GM21515 (cell line): ENCODE measurements around the gene TMEM185A.
"Not testable (repeated sequence)": the region's sequence is repeated elsewhere in the genome, so short reads cannot be mapped to it uniquely, and the experiment has no call there.

Source experiments
- ATAC-seq: cut with Tn5 transposase; IDR thresholded peaks from one replicate; pipeline ENCODE4 v1.9.1; 2021; ENCODE audit not compliant: unreplicated experiment

TMEM185A gene

DNA sequence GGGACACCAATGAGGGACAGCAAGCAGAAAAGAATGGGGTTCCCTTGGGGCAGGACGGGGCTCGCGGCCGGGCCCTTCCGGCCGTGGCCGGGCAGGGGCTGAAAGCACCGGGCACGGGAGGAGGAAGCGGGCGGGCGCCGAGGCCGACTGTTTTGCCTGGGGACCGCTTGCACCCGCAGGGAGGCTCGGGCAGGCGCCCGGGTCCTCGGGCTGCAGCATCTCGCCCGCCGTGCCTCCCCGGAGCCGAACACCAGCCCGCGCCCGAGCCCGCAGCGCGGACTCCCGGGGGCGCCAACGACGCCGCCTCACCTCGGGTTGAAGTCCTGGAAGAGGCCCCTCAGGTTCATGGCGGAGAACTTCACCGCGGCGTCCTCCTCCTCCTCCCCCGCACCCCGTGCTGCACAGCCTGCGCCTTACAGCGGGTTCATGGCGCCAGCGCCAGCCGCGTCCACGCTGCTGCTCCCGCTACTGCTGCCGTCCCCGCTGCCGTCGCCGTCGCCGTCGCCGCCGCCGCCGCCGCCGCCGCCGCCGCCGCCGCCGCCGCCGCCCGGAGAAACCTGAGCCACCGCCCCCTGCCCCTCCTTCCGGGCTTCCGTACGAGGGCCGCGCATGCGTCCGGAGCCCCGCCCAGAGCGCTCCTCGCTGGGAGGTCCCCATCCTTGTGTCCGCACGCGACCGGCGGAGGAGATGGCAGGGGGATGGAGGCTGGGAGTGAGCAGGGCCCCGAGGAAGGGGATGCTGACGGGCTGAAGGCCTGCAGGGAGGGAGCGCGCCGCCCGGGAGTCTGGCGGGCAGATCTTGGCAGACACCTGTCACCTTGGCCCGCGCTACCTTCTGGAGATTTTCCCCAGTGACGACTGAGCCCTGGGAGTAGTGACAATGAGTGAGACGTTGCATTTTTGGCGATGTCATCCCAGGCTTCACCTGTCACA lies at the start of gene TMEM185A:
Gene TMEM185A, minus strand, starts transcription at position 559 of the 932 bp plus-strand sequence. Its CDS starts 212 bp downstream, at position 347.
- peak; percentile 94 for ATAC-seq

DNA sequence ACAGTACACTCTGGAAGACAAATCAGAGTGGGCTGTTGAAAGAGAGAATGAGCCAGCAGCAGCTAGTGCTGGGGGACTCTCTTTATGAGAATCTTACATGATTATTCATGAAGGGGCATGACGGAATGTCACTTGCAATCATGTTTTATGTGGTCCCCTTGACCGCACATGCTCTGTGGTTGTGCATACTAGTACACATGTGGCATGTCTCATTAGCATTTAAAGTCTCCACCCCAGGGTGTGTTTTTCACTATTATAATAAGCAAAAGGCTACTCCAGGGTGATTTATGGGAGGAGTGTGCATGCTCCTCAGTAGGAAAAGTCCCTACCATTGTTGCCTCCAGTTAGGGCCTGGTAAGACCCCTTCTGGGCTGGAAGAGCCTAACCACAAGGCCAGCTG lies 49.6 kb upstream of the TMEM185A start:
- ATAC-seq = no peak

DNA sequence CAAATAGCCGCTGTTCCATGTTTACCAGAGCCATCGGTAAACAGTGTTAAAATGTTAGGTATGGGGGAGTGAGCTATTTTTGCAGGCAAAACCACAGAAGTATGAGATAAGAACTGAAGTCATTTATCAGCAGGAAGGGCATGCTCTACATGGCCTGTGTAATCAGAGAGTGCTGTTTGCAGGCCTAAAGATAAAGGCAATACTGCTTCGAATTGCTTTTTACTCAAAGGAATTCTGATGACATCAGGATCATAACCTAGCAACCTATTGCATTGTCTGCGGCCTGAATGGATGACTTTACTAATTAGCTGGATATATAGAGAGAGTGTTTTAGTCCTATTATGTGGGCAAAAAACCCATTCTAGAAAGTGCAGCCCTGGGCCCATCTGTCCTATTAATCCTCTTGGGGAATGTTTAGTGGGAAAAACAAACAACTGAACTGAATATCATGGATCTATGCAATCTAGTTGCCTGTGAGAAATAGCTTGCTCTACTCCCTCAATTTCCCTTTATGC lies 47.6 kb upstream of the TMEM185A start:
- ATAC-seq = not testable (repeated sequence)

DNA sequence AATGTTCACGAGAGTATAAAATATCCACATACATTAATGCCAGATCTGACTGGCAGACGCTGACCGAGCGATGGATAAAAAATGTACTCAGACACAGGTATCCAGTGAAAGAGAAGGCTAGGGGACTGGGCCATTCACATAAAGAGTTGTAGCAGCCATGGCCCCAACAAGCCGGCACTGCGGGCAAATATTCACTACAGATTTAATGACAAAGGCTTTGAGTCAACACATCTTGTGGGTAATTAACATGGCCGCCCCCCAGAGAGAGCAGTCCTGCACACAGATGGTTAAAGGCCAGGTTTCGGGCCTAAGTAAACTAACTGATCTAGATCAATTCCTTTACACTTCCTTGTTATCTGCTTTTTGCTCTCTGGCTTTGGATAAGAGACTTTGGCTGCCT lies 44.0 kb upstream of the TMEM185A start:
- not testable (repeated sequence) for ATAC-seq

DNA sequence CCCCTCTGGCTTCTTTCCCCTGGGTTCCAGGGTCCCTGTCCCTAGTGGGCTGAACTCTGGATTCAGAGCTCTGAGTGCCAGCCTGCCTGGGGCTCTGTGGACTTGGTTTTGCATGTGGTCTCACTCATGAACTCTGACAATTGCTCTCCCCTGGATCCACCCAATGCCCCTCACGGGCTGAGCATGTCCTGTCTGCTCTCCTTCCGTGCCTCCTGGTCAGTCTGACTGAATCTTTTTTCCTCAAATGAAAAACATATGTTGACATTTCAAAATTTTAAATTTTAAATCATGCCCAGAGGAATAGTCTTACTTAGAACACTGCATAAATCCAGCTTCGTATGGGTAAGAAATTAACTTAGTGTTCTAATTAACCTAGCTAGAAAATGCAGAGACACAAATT lies 43.5 kb upstream of the TMEM185A start:
- ATAC-seq = not testable (repeated sequence)

DNA sequence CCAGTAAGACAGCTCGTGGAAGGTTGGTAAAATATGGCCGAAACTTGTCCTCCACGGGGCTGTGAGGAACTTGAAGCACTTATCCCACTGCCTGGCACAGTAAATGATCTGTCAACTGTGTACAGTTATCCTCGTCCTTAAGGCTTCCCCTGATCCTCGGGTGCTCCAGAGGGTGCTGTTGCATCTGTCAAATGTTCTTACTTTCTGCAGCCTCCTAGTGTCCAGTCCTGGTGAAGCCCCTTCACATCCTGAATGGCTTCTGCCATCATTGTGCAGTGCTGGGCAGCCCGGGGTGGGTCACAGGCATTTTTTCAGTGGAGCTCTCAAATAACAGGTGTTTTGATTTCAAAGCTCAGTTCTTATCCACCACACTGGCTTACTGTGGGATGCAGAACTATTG lies 29.0 kb upstream of the TMEM185A start:
- not testable (repeated sequence) for ATAC-seq

DNA sequence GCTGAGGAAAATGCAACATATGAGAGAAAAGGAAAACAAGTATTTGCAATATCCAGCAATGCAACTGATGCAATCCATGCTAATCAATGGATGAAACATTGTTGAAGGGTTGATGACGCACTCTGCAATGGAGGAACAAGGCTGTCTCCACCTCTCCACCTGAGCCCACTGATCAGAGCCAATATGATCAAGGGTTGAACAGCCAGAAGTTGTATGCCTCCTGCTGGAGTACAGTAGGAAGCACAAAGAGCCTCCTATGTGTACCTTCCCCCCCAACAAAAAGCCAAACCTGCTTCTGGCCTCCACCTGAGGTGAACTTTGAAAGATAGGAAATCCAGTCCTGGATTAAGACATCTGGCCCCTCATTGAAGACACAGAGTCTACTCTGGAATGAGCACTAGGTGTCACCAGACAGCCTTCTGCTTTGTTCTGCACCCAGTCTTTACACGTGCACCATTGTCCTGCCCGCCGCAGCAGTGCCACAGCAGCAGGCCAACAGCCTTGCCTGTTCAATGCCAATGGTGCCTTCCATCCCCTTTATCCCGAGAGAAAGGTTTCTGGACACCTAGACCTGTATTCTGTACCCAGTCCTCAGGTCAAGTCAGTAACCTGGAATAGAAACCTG lies 24.8 kb upstream of the TMEM185A start:
- ATAC-seq = not testable (repeated sequence)

DNA sequence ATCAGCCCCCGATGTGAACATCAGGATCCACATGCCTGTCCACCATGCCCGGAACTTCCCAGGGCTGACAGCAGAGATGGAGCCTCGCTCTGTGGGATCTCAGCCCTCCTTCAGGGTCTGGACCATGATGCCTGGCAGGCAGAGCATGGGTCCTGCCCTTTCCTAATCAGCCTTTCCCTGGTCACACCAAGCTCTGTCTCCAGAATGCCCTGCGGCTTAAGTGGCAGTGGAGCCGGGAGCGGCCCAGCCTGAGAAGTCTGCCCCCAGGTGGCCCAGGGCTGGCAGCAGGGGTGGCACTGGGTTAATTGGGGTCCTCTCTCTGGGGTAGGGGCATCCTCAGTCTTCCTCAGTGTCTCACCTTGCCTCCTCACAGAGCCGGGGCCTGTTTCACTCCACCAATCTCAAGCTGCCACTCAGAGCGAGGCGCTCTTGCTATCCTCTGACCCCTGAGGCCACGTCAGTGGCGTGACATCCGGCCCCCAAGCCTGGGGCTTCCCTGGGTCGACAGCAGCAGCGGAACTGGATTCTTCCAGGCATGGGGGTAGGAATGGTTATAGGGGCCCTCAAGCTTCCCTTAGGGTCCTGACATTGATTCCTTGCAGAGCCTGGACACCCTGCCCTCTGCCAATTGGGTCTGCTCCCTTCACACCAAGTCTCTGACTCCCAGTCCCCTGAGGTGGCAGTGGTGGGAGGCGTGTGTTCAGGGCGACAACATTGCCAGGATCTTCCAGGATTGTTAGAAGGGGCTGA lies 20.8 kb upstream of the TMEM185A start:
- ATAC-seq = no peak

DNA sequence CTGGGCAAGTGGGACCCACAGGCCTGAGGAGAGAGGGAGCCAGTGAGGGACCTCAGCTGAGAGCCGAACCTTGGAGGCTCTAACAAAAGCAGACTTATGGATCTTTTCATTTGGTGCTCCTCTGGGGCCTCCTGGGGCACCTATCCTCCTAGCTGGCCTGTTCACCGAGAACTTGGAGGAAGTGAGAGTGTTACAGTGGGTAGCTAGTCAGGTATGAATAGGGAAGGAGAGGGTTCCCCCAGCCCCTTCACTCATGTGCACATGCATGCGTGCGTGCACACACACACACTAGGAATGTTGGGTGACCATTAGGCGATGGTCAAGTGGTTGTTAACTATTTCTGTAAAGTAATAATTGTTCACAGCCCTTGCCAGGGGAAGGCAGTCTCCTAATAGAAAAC lies 18.6 kb upstream of the TMEM185A start:
- ATAC-seq = peak; percentile 55

DNA sequence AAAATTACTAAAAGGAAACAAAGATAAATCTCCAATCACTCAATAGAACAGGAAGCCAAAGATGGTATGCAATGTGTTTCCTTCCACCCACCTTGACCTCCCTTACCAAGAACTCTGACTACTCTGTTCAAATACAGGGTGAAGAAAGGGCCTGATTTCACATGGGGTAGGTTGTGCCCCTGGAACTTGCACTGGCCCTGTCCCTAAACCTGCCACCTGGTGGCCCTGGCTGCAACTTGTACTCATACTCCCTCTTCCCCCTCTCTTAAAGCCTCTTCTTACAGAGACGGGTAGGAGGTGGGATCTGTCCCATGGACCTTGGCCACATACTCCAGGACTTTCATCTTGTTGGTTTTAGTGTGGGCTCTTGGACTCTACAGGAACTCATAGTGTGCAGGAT lies 17.3 kb upstream of the TMEM185A start:
- no peak for ATAC-seq

DNA sequence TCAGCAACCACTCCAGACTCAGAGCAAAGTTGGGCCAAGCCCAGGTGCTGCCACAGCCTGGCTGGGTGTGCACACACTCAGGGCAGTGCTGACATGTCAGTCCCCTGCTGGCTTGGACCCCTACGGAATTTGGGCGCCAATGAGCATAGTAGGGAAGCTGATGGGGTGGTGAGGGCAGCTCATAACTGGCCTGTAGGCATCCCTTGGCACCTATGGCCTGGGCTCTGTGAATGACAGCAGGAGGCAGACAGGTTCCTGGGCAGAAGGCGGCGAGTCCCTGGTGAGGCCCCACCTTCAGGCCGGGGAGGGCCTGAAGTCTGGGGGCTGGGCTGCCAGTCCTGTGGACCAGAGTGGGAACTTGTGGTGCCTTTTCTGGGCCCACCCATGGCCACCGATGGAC lies 15.9 kb upstream of the TMEM185A start:
- ATAC-seq = no peak

DNA sequence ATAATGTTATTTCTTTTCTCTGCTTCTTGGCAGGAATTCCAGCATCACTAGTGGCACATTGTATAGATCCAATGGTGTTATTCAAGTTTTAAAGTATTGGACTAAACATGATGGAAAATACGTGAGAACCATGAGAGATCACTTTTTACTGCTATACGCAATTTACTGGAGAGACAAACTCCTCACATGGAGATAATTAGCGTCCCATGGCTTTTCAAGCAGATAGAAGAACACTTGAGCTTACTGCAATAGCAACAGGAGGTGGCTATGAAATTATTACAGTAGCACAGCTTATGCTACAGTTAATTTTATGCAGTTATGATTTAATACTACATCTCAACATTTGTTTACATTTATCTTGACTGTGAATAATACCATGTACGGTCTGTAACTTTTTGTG lies 11.9 kb upstream of the TMEM185A start:
- no peak for ATAC-seq

DNA sequence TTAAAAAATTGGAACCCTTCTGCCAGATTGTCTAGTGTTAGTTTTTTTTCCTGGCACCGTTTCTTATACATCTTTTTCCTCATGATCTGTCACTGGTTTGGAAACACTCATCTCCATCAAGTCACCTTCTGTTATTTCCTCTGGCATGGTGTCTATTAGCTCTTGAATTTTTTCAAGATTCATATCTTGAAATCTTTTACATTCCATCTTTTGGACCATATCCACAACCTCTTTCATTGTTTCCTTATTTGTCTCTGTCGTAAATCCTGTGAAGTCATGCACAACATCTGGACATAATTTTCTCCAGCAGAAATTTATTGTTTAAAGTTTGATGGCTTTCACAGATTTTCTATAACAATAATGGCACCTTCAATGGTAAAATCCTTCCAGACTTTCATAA lies 10.2 kb upstream of the TMEM185A start:
- no peak for ATAC-seq

DNA sequence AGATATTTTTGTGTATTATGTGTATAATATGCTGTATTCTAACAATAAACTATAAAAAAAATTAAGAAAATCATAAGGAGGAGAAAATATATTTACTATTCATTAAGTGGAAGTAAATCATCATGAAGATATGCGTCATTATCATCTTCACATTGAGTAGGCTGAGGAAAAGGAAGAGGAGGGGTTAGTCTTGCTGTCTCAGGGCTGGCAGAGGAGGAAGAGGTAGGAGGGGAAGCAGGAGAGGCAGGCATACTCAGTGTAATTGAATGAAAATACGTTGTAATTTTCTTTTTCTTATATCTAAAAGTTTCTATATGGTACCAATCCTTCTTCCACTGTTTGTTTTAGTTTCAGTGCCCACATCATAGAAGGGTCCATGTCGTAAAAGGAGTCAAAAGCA lies 9.8 kb upstream of the TMEM185A start:
- ATAC-seq = no peak

DNA sequence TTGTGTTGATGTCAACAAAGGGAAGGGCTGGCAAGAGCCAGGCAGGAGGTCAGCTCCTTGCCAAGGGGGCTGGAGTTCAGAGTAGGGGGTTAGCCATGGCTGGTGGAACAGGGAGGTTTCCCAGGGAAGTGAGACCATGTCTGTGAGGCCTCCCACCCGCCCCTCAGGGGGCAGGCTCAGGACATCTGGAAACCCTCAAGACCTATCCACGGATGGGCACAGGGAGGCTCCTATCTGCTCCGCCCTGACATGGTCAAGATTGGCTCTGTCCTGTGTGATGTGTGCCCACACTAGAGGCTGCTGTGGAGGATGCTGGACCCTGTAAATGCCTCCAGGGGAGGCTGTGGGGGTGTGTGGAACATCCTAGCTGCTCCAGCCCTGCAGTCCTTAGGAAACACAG lies 8.0 kb upstream of the TMEM185A start:
- ATAC-seq = no peak

DNA sequence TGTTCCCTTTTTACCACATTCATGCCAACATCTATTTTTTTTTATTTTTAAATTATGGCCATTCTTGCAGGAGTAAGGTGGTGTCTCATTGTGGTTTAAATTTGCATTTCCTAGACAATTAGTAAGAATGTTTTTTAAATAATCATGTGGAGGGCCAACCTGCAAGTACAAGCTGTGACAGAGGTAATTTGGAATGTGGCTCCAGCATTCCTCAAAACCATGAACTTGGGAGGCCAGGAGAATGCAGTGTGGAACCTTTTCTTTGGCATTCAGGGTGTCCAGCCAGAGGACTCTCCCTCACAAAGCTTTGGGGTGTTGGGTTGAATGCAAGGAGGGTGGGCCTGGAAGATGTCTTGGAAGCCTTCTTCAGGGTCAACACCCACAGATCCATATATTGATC lies 7.3 kb upstream of the TMEM185A start:
- ATAC-seq = no peak

DNA sequence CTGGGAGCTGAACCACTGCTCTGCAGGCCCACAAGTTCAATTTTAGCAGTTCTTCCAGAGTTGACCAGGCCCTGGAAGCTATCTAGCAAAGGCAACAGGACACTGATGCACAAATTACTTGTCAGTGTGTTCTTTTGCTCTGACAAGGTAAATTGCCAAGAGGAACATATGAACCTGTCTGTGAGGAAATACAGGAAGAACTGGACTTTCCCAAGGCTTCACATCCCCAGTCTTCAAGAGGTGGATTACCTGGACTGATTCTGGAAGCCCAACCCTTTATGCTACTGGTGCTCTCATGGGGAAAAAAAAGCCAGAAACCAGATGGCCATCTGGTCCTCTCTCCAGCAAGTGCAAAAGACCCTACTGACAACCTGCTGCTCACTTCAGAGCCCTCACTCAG lies 1.9 kb upstream of the TMEM185A start:
- ATAC-seq = no peak

DNA sequence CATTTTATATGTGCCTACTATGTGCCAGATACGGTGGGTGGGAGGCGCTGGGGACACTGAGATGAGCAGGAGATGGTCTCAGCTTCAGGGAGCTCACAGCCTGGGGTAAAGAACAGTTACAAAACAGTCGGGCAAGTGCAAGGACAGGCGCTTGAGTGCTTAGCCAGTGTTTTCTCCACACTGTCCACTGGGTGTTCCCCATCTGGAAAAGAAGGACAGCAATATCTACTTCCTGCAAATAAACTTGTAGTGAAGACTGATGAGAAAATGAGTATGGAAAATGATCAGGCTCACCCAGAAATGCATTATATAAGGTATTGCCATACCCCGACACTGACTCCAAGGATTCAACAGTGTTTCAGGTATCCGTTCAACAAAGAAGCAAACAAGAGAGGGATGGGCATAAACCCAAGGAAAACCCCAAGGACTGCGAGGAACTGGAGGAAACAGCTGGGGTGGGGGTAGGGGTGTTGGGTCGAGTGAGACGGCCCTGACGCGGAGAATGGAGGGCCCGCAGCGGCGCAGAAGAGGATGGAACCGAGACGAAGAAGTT lies 835 bp downstream of the TMEM185A start:
- ATAC-seq = no peak

DNA sequence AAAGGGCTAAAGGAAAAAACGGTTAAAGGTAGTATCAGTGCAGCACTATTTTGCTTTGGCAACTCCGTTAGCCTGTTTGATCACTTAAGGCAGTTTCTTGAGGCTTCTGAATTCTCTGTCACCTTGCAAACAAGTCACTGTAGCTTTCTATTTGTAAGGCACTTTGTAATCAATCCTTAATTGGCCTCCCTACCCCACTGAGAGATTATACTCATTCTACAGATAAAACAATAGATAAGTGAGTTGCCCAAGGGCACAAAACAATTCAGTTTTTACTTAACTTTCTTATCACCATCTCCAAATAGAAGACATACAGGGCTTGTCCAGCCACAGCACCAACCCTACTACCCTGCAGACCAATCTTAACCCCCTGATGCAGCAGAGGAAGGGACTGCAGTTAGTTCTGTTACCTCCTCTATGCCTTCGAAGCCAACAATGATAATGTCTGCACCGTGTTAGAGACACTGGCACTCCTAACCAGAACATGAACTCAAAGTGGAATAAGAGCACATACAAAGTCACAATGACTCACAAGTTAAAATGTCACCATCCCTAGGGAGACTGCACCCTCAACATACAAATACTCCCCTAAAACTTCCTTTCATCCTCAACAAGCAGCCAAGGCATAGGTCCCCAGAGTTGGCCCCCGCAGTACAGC lies 1.7 kb downstream of the TMEM185A start:
- ATAC-seq = no peak

DNA sequence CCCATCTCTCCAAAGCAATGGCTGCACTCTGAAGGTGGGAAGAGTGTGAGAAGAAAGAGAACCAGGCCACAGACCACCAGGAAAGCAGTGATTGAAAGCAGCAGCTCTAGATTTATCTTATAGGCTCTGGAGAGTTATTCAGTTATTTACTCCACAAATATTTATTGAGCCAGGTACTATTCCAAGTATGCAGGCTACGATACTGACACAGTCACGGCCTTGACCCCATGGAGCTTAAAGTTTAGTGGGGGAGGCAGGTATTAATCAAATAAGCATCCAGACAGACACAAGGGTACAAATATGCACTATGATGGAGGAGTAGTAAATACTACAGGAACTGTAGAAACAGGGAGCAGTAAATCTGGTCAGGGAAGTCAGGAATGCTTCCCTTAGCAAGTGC lies 2.8 kb downstream of the TMEM185A start:
- no peak for ATAC-seq

DNA sequence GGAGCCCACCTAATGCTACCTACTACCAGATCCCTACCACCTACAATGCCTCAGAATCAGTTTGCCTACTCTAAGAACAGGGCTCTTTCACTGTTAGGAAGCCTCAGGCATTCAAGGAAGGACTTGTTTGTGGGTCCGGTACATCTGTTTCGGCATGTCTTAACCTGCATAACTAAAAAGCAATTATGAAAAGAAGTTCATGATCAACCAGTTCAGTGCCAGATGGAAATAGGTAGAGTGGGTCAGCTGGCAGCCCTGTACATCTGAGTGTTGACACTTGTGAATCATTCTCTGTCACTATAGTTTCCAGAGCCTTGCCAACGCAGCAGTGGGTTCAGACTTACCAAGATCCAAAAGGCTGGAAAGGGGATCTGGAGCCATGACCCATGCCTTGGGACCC lies 3.3 kb downstream of the TMEM185A start:
- no peak for ATAC-seq
